Stomach (tissue), 9 donors: ENCODE data around the gene ATP2A2. TPM values are rescaled to one million over a fixed set of nuclear protein-coding genes. Genes with fewer than 3 reads are reported as not detected.

Experiments used
- DNase-seq, 2 donors: peaks; one replicate each; pipeline versions ENCODE4 v3.0.0 to v3.0.0-alpha.2; 2013 to 2019
- H3K27ac ChIP-seq, 5 donors: fragments of 200-600 bp in 4 of 5; sonication (generic) in 4 of 5; one replicate each; pipeline ENCODE4 v1.5.1; 2013 to 2019; ENCODE audit warnings: mild to moderate bottlenecking in 1 of 5, moderate library complexity in 1 of 5
- H3K27me3 ChIP-seq, 3 donors: fragments of 200-600 bp; sonication (generic); one replicate each; pipeline ENCODE4 v1.5.1; 2017 to 2019; ENCODE audit warnings: mixed run types in 1 of 3
- H3K36me3 ChIP-seq, 4 donors: fragments of 200-600 bp; sonication (generic); 1 replicate in 3 of 4; 2 replicates in 1 of 4; pipeline ENCODE4 v1.5.1; 2016 to 2019
- H3K4me1 ChIP-seq, 4 donors: fragments of 200-600 bp; sonication (generic); one replicate each; pipeline ENCODE4 v1.5.1; 2016 to 2019
- H3K4me3 ChIP-seq, 4 donors: fragments of 200-600 bp; sonication (generic) in 3 of 4; one replicate each; pipeline ENCODE4 v1.5.1; 2016 to 2019; ENCODE audit warnings: mild to moderate bottlenecking in 1 of 4
- H3K9me3 ChIP-seq, 4 donors: fragments of 200-600 bp; sonication (generic); one replicate each; pipeline ENCODE4 v1.5.1; 2016 to 2019
- EP300 ChIP-seq: sonication (generic); formaldehyde crosslinking; IDR thresholded peaks from one replicate; pipeline ENCODE4 v1.6.1; 2017; ENCODE audit warnings: antibody characterized with exemption
- POLR2A ChIP-seq, 4 donors: fragments of 450-650 bp; IDR thresholded peaks; one replicate each; pipeline ENCODE4 v1.6.1; 2016; ENCODE audit warnings: antibody characterized with exemption in 4 of 4, control low read depth in 2 of 4, mild to moderate bottlenecking in 1 of 4, moderate library complexity in 1 of 4
- POLR2AphosphoS5 ChIP-seq, 3 donors: sonication (generic); formaldehyde crosslinking; IDR thresholded peaks; one replicate each; pipeline ENCODE4 v1.6.1; 2016; ENCODE audit warnings: antibody characterized with exemption in 3 of 3
- WGBS, 5 donors: extraction: QIAGEN DNeasy Blood & Tissue Kit in 3 of 5; methylation state at CpG; one replicate each; pipeline versions ENCODE4 v1.1.5 to v1.1.7; 2013 to 2018; 5-methylcytosine and 5-hydroxymethylcytosine counted together
- intact Hi-C: fragments of 100-400 bp; cut with DNase I; formaldehyde crosslinking; loops from one replicate; pipeline ENCODE4 v1.15.1; 2023; ENCODE audit warnings: low total_unique reads
- polyA plus RNA-seq, 3 donors: library from polyadenylated mRNA; stranded (reverse); fragments of 200-250 nt; gene quantifications; one replicate each; pipeline ENCODE4 v1.2.3, GENCODE V29; 2013
- total RNA-seq, 5 donors: library from RNA; depleted of rRNA; stranded (reverse); fragments of >200 nt; gene quantifications; one replicate each; pipeline versions ENCODE4 v1.1.0 to v1.2.3, GENCODE V29; 2014 to 2016
- TF ChIP-seq, protein P1 (sequence below), 7 experiments: fragments of 450-650 bp in 4 of 7; fragments of 200-600 bp in 3 of 7; sonication (generic) in 3 of 7; IDR thresholded peaks; one replicate each; pipeline ENCODE4 v1.5.1; 2016 to 2019; ENCODE audit warnings: antibody characterized with exemption in 7 of 7, control low read depth in 2 of 7, mild to moderate bottlenecking in 1 of 7
- donor health status: healthy with polysubstance abuse.
- donor health status: Bipolar disorder and iron deficiency.
- donor health status: healthy.

The ATP2A2 gene
- total and polyA plus RNA-seq, 8 donors: 14.1 to 202 (median 104) TPM

DNA sequence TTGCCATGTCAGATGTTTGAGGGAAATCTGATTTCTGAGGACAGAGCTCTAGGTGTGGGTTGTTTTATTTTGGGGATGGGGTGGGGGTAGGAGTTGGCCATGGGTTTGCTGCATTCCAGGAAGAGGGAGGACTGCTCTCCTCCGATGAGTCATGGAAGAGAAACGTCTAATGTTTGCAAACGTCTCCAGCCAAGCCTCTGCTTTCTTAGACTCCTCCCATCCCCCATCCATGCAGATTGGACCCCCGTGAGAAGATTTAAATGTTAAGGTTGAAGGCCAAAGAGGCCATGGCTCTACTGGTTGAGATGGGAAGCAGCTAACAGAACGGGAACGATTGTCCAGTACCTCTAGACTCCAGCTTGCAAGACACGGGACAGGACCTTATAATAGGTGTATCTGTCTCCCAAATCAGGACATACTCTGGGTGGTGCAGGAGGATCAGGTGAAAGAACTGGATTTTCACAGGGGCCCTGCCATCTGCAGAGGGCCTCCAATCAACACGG is 11.4 kb upstream of the ATP2A2 start:
- 41 to 51% (median 49%) methylated on average over 8 of the region's 8 CpGs for WGBS, 5 donors
- peak in 1 of 2 donors; percentile 79 for DNase-seq
- TF ChIP-seq POLR2A (IDR thresholded peaks at IDR 0.05) (no peak), POLR2AphosphoS5 (IDR thresholded peaks at IDR 0.05) (peak in 1 of 3 donors; percentile 22)
- Histone ChIP-seq H3K36me3 (no peaks in the 10 kb centered on the region), H3K27ac (peak overlapping the region; percentile 9 to 63 (median 51)), H3K4me3 (no peak overlapping the region), H3K4me1 (peaks cover 16 to 46% (median 36%) of the 10 kb centered on the region in 4 donors), H3K27me3 (no peaks in the 10 kb centered on the region), H3K9me3 (no peaks in the 10 kb centered on the region)
- intact Hi-C loops: no loop called here

GRCh38 chr12:110270125-110270962 is 10.7 kb upstream of the ATP2A2 start:
- Histone ChIP-seq H3K27me3 (no peaks in the 10 kb centered on the region), H3K4me3 (no peak overlapping the region), H3K36me3 (no peaks in the 10 kb centered on the region), H3K9me3 (no peaks in the 10 kb centered on the region), H3K4me1 (peaks cover 16 to 46% (median 36%) of the 10 kb centered on the region in 4 donors), H3K27ac (peak overlapping the region; percentile 9 to 63 (median 51))
- 56 to 63% (median 61%) methylated on average over 5 of the region's 5 CpGs for WGBS, 5 donors
- TF ChIP-seq EP300: no peak
- TF ChIP-seq POLR2AphosphoS5 (IDR thresholded peaks at IDR 0.05): peak in 2 of 3 donors; percentile 25 to 31
- intact Hi-C loops: no loop called here
- DNase-seq: peak; percentile 36 to 69

DNA sequence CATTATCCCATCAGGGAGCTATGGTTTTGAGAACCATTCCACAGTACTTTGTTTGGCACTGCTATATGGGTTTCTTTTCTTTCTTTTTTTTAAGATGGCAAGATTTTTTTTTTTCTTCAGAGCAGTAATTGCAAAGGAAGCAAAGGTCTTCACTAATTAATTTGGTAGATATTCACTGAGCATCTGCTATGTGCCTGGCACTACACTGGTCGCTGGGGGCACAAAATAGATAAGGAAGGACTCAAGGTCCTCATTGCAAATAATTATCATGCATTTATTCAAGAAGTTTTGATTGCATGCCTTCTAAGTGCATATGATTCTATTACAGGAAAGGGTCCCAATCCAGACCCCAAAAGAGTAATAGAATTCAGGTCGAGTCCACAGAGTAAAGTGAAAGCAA is 10.0 kb upstream of the ATP2A2 start:
- peaks cover 16 to 46% (median 36%) of the 10 kb centered on the region in 4 donors for H3K4me1 ChIP-seq
- H3K4me3 ChIP-seq: no peak overlapping the region
- H3K36me3 ChIP-seq: no peaks in the 10 kb centered on the region
- intact Hi-C loops: no loop called here
- H3K9me3 ChIP-seq: no peaks in the 10 kb centered on the region
- peak overlapping the region in 3 of 5 donors; percentile 51 to 63 (median 60) for H3K27ac ChIP-seq
- DNase-seq: no peak
- 59 to 73% (median 65%) methylated on average over 2 of the region's 2 CpGs for WGBS, 5 donors
- TF ChIP-seq EP300 (no peak), POLR2AphosphoS5 (IDR thresholded peaks at IDR 0.05) (no peak)
- no peaks in the 10 kb centered on the region for H3K27me3 ChIP-seq

DNA sequence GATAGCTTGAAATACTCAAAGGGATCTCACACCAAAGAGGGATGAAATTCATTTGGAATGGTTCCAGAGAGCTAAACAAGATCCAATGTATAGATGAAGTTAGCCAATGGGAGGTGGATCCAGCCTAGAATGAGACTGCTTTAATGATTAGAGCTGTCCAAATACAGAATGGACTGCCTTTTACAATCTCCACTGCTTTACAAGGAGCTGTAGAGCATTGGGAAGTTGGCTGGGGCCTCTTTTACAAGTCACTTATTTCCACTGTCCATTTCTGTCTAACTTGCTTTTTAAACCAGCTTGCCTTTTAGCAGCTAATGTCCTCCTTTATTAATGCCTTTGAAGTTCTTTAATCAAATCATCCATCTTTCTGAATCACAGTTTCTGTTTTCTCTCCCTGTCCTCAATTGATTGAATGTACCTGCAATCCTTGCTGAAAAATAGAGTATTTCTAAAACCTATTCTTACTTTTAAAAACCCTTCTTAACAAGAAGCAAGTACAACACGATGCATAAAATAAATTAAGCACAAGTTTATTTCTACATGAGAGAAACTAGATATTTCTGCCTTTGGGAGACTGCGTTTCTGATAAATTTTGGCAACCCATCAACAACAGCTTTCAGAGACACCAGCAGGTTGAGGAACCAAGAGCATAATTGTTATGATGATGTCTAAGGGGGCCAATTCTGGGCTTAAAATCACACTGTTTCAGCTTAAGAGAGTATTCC is 3.4 kb upstream of the ATP2A2 start:
- 49 to 67% (median 65%) methylated on average over 2 of the region's 2 CpGs for WGBS, 5 donors
- intact Hi-C loops: no loop called here
- no peak for DNase-seq

GRCh38 chr12:110278255-110278536 is 2.9 kb upstream of the ATP2A2 start:
- TF ChIP-seq, protein P1, sequence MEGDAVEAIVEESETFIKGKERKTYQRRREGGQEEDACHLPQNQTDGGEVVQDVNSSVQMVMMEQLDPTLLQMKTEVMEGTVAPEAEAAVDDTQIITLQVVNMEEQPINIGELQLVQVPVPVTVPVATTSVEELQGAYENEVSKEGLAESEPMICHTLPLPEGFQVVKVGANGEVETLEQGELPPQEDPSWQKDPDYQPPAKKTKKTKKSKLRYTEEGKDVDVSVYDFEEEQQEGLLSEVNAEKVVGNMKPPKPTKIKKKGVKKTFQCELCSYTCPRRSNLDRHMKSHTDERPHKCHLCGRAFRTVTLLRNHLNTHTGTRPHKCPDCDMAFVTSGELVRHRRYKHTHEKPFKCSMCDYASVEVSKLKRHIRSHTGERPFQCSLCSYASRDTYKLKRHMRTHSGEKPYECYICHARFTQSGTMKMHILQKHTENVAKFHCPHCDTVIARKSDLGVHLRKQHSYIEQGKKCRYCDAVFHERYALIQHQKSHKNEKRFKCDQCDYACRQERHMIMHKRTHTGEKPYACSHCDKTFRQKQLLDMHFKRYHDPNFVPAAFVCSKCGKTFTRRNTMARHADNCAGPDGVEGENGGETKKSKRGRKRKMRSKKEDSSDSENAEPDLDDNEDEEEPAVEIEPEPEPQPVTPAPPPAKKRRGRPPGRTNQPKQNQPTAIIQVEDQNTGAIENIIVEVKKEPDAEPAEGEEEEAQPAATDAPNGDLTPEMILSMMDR (IDR thresholded peaks at IDR 0.05): no peak
- TF ChIP-seq POLR2AphosphoS5 (IDR thresholded peaks at IDR 0.05): no peak
- no peak for TF ChIP-seq EP300
- no peak for TF ChIP-seq POLR2A (IDR thresholded peaks at IDR 0.05)
- Histone ChIP-seq H3K9me3 (no peaks in the 10 kb centered on the region), H3K27ac (no peak overlapping the region), H3K4me1 (peaks cover 3 to 23% (median 14%) of the 10 kb centered on the region in 4 donors), H3K27me3 (no peaks in the 10 kb centered on the region), H3K36me3 (no peaks in the 10 kb centered on the region), H3K4me3 (no peak overlapping the region)
- DNase-seq: no peak
- WGBS, 5 donors: 78 to 87% (median 81%) methylated on average over 1 of the region's 1 CpG
- intact Hi-C loops: no loop called here

More for the DNA sequence above, 3.4 kb upstream of the ATP2A2 start:
- no peaks in the 10 kb centered on the region for H3K9me3 ChIP-seq
- TF ChIP-seq POLR2AphosphoS5 (IDR thresholded peaks at IDR 0.05) (no peak), POLR2A (IDR thresholded peaks at IDR 0.05) (no peak), EP300 (no peak)
- TF ChIP-seq, protein P1 (IDR thresholded peaks at IDR 0.05): no peak
- H3K36me3 ChIP-seq: no peaks in the 10 kb centered on the region
- H3K27me3 ChIP-seq: no peaks in the 10 kb centered on the region
- H3K4me1 ChIP-seq: peaks cover 3 to 18% (median 12%) of the 10 kb centered on the region in 4 donors
- no peak overlapping the region for H3K27ac ChIP-seq
- no peak overlapping the region for H3K4me3 ChIP-seq
